GM23338 (cell line): ENCODE data around the gene FRMD4A.

Experiments used
- CREB1 ChIP-seq: fragments of 250-450 bp; sonication (Bioruptor Pico); IDR thresholded peaks from 2 replicates; pipeline ENCODE4 v1.5.0; 2020; ENCODE audit warnings: low read depth, mild to moderate bottlenecking, moderate library complexity
- ETS1 ChIP-seq: IDR thresholded peaks from 2 replicates; pipeline ENCODE4 v1.6.1; 2016; ENCODE audit warnings: antibody characterized with exemption
- EZH2 ChIP-seq: fragments of 200-600 bp; sonication (generic); IDR thresholded peaks from one replicate; pipeline ENCODE4 v1.8.0; 2017; ENCODE audit warnings: antibody characterized with exemption, mild to moderate bottlenecking, low read depth; ENCODE audit not compliant: unreplicated experiment
- EZH2phosphoT487 ChIP-seq: fragments of 200-600 bp; sonication (generic); IDR thresholded peaks from one replicate; pipeline ENCODE4 v1.8.1; 2018; ENCODE audit warnings: antibody characterized with exemption; ENCODE audit not compliant: unreplicated experiment
- JUNB ChIP-seq: IDR thresholded peaks from one replicate; pipeline ENCODE4 v1.6.1; 2016; ENCODE audit warnings: antibody characterized with exemption; ENCODE audit not compliant: unreplicated experiment
- NANOG ChIP-seq: IDR thresholded peaks from 2 replicates; pipeline ENCODE4 v1.6.1; 2016; ENCODE audit warnings: antibody characterized with exemption, borderline replicate concordance
- POLR2AphosphoS5 ChIP-seq: IDR thresholded peaks from 2 replicates; pipeline ENCODE4 v1.6.1; 2016; ENCODE audit warnings: antibody characterized with exemption, low read depth
- REST ChIP-seq: IDR thresholded peaks from one replicate; pipeline ENCODE4 v1.6.1; 2018; ENCODE audit warnings: antibody characterized with exemption; ENCODE audit not compliant: unreplicated experiment
- ZNF114 ChIP-seq: fragments of 250-450 bp; sonication (Bioruptor Pico); IDR thresholded peaks from 2 replicates; pipeline ENCODE4 v1.5.0; 2020; ENCODE audit warnings: mild to moderate bottlenecking, moderate library complexity
- ZNF331 ChIP-seq: fragments of 250-450 bp; sonication (Bioruptor Pico); IDR thresholded peaks from 2 replicates; pipeline ENCODE4 v1.5.0; 2020; ENCODE audit warnings: low read depth, mild to moderate bottlenecking, moderate library complexity
- TF ChIP-seq, protein P1 (sequence below), 2 experiments: fragments of 200-600 bp in 1 of 2; sonication (generic) in 1 of 2; conservative IDR thresholded peaks; 2 replicates each; pipeline versions ENCODE4 v1.5.1 to v1.6.1; 2016 to 2017; ENCODE audit warnings: antibody characterized with exemption in 2 of 2, low read depth in 2 of 2, mild to moderate bottlenecking in 2 of 2, moderate library complexity in 1 of 2
- TF ChIP-seq, protein P2 (sequence below): fragments of 250-450 bp; sonication (Bioruptor Pico); IDR thresholded peaks from 2 replicates; pipeline ENCODE4 v1.5.0; 2020; ENCODE audit warnings: mild to moderate bottlenecking, moderate library complexity

DNA sequence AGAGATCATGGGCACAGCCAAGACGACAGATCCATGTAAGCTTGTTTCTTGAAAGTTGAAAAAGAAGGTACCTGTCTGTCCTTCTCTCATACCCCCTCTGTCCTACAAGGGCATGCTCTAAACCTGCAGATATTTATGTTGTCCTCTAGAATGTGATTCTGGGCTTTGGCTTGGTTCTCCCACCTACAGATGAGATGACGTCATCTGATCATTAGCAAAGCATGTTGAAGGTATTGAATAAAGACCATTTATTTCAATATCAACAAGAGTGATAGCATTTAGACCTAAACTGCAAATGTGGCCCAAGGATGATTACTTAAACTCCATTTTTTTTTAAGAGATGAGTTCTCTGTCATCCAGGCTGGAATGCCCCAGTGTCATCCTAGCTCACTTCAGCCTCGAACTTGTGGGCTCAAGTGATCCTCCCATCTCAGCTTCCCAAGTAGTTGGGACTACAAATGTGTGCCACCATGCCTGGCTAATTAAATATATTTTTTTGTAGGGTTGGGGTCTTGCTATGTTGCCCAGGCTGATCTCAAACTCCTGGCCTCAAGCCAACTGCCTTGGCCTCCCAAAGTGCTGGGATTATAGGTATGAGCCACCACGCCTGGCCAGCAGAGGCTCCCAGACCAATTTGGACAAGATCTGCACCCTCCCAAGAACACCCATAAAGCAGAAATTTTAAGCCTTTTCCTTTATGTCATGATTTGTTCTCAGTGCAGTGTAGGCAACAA, 559.8 kb downstream of the FRMD4A start:
- TF ChIP-seq REST (no peak), EZH2 (no peak), POLR2AphosphoS5 (no peak), CREB1 (CRISPR knock-in tag) (no peak), EZH2phosphoT487 (no peak), JUNB (no peak), NANOG (no peak), ETS1 (no peak), ZNF114 (CRISPR knock-in tag) (no peak), ZNF331 (CRISPR knock-in tag) (no peak)
- TF ChIP-seq, protein P1, sequence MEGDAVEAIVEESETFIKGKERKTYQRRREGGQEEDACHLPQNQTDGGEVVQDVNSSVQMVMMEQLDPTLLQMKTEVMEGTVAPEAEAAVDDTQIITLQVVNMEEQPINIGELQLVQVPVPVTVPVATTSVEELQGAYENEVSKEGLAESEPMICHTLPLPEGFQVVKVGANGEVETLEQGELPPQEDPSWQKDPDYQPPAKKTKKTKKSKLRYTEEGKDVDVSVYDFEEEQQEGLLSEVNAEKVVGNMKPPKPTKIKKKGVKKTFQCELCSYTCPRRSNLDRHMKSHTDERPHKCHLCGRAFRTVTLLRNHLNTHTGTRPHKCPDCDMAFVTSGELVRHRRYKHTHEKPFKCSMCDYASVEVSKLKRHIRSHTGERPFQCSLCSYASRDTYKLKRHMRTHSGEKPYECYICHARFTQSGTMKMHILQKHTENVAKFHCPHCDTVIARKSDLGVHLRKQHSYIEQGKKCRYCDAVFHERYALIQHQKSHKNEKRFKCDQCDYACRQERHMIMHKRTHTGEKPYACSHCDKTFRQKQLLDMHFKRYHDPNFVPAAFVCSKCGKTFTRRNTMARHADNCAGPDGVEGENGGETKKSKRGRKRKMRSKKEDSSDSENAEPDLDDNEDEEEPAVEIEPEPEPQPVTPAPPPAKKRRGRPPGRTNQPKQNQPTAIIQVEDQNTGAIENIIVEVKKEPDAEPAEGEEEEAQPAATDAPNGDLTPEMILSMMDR (conservative IDR thresholded peaks at IDR 0.05; ENCODE audit: low read depth in 2 of 2): no peak
- TF ChIP-seq, protein P2, sequence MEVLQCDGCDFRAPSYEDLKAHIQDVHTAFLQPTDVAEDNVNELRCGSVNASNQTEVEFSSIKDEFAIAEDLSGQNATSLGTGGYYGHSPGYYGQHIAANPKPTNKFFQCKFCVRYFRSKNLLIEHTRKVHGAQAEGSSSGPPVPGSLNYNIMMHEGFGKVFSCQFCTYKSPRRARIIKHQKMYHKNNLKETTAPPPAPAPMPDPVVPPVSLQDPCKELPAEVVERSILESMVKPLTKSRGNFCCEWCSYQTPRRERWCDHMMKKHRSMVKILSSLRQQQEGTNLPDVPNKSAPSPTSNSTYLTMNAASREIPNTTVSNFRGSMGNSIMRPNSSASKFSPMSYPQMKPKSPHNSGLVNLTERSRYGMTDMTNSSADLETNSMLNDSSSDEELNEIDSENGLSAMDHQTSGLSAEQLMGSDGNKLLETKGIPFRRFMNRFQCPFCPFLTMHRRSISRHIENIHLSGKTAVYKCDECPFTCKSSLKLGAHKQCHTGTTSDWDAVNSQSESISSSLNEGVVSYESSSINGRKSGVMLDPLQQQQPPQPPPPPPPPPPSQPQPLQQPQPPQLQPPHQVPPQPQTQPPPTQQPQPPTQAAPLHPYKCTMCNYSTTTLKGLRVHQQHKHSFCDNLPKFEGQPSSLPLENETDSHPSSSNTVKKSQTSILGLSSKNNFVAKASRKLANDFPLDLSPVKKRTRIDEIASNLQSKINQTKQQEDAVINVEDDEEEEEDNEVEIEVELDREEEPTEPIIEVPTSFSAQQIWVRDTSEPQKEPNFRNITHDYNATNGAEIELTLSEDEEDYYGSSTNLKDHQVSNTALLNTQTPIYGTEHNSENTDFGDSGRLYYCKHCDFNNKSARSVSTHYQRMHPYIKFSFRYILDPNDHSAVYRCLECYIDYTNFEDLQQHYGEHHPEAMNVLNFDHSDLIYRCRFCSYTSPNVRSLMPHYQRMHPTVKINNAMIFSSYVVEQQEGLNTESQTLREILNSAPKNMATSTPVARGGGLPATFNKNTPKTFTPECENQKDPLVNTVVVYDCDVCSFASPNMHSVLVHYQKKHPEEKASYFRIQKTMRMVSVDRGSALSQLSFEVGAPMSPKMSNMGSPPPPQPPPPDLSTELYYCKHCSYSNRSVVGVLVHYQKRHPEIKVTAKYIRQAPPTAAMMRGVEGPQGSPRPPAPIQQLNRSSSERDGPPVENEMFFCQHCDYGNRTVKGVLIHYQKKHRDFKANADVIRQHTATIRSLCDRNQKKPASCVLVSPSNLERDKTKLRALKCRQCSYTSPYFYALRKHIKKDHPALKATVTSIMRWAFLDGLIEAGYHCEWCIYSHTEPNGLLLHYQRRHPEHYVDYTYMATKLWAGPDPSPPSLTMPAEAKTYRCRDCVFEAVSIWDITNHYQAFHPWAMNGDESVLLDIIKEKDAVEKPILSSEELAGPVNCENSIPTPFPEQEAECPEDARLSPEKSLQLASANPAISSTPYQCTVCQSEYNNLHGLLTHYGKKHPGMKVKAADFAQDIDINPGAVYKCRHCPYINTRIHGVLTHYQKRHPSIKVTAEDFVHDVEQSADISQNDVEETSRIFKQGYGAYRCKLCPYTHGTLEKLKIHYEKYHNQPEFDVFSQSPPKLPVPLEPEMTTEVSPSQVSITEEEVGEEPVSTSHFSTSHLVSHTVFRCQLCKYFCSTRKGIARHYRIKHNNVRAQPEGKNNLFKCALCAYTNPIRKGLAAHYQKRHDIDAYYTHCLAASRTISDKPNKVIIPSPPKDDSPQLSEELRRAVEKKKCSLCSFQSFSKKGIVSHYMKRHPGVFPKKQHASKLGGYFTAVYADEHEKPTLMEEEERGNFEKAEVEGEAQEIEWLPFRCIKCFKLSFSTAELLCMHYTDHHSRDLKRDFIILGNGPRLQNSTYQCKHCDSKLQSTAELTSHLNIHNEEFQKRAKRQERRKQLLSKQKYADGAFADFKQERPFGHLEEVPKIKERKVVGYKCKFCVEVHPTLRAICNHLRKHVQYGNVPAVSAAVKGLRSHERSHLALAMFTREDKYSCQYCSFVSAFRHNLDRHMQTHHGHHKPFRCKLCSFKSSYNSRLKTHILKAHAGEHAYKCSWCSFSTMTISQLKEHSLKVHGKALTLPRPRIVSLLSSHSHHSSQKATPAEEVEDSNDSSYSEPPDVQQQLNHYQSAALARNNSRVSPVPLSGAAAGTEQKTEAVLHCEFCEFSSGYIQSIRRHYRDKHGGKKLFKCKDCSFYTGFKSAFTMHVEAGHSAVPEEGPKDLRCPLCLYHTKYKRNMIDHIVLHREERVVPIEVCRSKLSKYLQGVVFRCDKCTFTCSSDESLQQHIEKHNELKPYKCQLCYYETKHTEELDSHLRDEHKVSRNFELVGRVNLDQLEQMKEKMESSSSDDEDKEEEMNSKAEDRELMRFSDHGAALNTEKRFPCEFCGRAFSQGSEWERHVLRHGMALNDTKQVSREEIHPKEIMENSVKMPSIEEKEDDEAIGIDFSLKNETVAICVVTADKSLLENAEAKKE: no peak
